Right renal pelvis (tissue), 4 donors: Measurements from ENCODE around the gene ADGRB3. TPM values are rescaled to one million over a fixed set of nuclear protein-coding genes. Genes with fewer than 3 reads are reported as not detected.
"Not testable (repeated sequence)": the region's sequence is repeated elsewhere in the genome, so short reads cannot be mapped to it uniquely, and the experiment has no call there.

ENCODE experiments used
- DNase-seq, 4 donors: peaks; one replicate each; pipeline ENCODE4 v3.0.0-alpha.2; 2013; ENCODE audit warnings: low read depth in 4 of 4, low spot score in 3 of 4, missing footprints in 1 of 4
- polyA plus RNA-seq, 4 donors: library from polyadenylated mRNA; unstranded; fragments of 120-200 nt; gene quantifications; one replicate each; pipeline ENCODE4 v1.2.1, GENCODE V29; 2013; ENCODE audit not compliant: insufficient read length in 4 of 4

Gene ADGRB3
- polyA plus RNA-seq, 4 donors: 4.2 to 5.5 (median 4.9) TPM

GRCh38 chr6:69181964-69182363, 546.9 kb downstream of the ADGRB3 start:
- DNase-seq: no peak

- DNase-seq: no peak
These were observed 550.2 kb downstream of the ADGRB3 start for GRCh38 chr6:69185276-69185675.

DNA sequence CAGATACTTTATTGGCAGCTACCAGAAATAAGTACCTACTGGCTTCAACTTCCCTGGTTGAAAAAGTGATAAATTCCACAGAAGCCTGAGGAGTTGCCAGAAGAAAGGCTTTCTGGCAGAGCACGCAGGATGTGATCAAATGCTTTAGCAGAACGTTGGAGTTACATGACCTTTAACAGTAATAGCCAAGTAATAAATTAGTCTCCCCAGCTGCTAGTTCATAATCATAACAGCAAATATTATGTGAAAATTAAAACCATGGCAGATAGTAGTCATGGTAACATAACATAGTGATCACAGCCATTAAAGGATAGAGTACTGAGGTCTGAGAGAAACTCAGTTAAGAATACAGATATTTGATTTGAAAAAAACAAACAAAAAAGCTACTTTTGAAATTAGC, 567.7 kb downstream of the ADGRB3 start:
- DNase-seq: no peak

DNA sequence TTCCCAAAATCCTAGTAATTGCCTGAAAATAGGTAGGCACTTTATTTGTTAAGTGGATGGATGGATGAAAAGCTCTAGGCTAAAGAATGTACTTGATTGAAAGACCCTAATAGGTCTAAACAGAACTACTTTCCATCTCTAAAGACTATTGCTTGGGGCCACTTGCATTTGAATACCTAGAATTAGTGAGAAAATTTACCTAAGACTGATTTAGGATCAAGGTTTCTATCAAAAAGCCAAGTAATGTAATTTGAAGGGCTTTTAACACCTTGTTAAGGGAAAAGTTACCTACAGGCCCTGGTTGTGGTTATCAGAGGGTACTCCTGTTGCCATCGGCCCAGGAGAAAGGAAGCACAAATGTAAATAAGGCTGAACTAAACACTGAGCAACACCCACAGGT, 581.0 kb downstream of the ADGRB3 start:
- no peak for DNase-seq

DNA sequence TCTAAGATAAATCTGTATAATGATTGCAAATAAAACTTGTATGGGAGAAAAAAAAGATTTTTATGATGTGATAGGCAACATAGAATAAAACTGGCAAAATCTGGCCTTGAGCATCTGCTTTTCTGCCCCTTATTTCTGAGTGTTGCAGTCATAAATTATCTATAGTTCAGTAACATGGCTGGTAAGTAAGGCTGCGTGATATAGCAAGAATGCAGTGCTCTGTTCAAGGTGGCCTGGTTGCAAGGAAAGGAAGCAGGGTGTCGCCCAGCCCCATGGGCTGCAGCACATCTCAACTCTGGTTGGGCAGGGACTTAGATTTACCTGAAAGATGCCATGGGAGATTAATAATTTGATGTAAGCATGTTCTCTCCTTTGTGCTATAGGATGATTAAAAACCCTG, 582.3 kb downstream of the ADGRB3 start:
- no peak for DNase-seq

DNA sequence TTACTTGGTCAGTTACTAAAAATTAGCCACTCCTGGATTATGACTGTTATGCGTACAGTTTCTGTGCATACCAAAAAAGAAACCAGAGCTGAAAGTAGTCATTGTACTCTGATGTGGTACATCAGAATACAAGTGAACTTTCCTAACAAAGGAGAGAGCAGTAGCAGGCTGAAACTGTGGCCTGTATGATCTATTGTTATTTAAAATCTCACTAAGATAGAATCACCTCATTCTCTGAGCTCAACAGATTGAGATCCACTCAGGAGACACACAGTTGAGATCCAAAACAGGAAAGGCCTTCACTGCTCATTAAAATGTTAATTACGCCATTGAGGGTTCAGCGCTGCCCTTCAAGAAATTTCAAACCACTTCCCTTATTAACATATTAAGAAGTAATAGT, 585.3 kb downstream of the ADGRB3 start:
- no peak for DNase-seq

DNA sequence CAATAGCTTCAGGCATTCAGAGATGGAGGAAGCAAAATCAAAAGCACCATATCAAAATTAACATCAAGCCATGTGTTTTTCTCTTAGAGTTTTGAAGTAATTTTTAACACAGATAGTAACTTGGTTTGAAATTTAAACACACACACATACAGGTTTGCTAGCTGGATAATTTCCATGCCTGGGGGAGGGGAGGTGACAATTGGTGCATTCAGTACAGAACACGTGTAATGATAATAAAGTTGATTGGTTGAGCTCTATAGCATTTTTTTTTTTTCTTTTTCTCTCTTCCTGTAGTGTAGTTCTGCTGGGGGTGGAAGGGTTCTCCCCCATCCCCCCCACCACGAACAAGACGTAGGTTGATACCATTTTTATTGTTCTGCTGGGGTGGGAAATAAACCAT, 596.9 kb downstream of the ADGRB3 start:
- DNase-seq: no peak

- DNase-seq: no peak
These were observed 597.4 kb downstream of the ADGRB3 start for GRCh38 chr6:69232496-69232895.

DNA sequence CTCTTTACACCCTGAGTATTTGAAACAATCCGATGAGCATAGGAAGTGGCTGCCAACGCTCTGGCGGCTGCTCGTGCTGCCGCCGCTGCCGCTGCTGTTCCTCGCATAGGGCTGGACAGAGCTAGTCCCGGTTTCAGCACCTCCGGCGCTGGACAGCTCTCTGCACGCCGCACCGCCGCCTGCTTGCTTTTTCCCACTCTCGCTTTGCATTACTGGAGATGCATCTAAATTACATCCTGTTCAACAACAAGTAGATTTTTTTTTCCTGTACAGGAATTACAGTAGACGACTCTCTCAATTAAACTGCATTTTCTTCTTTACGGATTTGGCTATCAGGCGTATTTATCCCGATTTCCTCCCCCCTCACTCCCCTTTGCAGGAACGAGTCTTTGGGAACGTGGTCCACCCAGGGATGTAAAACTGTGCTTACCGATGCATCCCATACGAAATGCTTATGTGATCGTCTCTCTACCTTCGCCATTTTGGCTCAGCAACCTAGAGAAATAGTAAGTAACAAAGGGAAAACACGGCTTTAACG, 597.9 kb downstream of the ADGRB3 start:
- peak; percentile 74 to 84 (median 78) for DNase-seq

GRCh38 chr6:69238067-69238466, 603.0 kb downstream of the ADGRB3 start:
- no peak for DNase-seq

DNA sequence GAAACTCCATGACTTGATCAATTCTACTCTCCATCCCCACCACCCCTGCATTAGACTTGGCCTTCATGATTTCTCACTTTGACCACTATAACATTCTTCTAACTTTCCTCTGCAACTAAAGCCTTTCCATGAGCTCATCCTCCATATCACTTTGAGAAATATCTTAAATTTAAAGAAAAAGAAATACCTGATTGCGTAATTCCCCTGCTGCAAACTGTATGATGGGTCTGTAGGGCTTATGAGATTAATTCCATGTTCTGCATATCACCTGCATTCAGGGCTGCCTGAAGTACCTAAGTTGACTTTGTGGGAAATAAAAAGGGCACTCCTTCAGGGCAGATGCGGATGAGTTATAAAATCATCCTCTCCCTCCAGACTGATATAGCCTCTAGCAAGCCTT, 611.9 kb downstream of the ADGRB3 start:
- DNase-seq: no peak

GRCh38 chr6:69261010-69261409, 625.9 kb downstream of the ADGRB3 start:
- DNase-seq: no peak

DNA sequence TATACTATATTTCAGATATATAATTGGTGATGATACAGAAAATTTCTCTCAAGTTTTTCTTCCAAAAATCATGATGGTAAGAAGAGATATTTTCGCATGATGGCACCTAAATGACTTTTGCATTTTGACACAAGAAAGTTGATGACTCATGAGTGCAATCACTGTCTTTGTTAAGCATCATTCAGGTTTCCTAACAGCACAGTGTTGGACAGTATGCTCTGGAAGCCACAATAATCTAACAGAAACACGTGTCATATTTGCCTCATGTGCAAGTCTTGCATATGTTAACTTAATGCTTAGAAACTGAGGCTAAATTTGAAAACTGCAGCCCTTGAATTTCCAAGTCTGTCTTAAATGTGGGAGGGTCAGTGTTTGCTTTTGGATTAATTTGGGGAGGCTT, 628.2 kb downstream of the ADGRB3 start:
- no peak for DNase-seq

GRCh38 chr6:69265090-69265489, 630.0 kb downstream of the ADGRB3 start:
- no peak for DNase-seq

GRCh38 chr6:69265706-69266105, 630.6 kb downstream of the ADGRB3 start:
- no peak for DNase-seq

GRCh38 chr6:69276204-69276603, 641.1 kb downstream of the ADGRB3 start:
- DNase-seq: no peak

DNA sequence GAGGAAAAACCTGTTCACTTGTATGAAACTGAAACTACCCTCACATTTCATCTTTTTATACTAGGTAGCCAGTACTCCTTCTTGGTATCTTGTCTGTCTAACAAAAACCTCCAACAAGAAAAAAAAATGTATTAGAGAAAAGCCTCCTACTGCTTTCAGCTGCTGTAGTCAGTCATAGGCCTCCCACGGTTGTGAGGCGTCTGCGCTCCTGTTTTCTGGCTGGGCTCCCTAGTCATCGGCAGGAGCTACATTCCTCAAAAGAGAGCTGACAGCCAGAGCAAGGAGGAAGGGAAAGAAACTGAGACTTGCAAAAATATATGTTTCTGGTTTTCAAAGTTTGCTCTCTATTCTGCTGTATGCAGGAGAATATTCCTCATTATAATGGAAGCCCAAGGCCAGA, 644.7 kb downstream of the ADGRB3 start:
- no peak for DNase-seq

GRCh38 chr6:69280858-69281257, 645.8 kb downstream of the ADGRB3 start:
- DNase-seq: no peak

GRCh38 chr6:69284176-69284730, 649.2 kb downstream of the ADGRB3 start:
- no peak for DNase-seq

DNA sequence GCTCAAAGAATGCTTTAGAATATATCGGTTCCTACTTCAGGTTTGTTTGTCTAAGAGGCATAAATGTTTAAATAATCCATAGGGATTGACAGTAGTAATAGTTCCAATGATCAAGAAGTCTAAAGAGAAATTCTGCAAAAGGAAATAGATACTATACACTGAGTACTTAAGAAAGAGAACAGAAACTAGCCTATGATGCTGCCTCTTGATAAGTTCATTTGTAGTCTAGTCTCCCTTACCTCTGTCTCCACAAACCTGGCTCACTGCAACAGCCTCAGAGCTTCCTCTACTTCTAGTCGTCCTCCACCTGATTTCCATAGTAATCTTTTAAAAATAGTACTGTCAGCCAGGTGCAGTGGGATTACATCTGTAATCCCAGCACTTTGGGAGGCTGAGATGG, 650.0 kb downstream of the ADGRB3 start:
- no peak for DNase-seq

GRCh38 chr6:69286331-69286730, 651.2 kb downstream of the ADGRB3 start:
- DNase-seq: no peak

DNA sequence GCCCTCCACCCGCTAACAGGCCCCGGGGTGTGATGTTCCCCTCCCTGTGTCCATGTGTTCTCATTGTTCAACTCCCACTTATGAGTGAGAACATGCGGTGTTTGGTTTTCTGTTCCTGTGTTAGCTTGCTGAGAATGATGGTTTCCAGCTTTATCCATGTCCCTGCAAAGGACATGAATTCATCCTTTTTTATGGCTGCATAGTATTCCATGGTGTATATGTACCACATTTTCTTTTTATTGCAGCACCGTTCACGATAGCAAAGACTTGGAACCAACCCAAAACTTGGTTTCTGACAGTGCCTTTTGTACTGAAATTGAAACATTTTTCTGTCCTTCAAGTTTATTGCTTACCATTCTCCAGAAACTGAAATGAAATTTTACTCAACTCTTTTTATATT, 653.1 kb downstream of the ADGRB3 start:
- not testable (repeated sequence) for DNase-seq
